GM12891 (cell line): ENCODE data around the gene GNG8.
A peak's percentile ranks its signal among the peaks of the same experiment; 100 is the strongest.

Experiments
- DNase-seq: peaks from one replicate; pipeline ENCODE4 v3.0.0; 2011; ENCODE audit warnings: low spot score; ENCODE audit not compliant: insufficient read length
- FAIRE-seq: peaks from 2 replicates; lab custom pipeline; 2011; peaks lifted over from hg19 to GRCh38; lab: Jason Lieb, UNC
- PAX5 ChIP-seq: IDR thresholded peaks from 2 replicates; pipeline ENCODE4 v1.6.1; 2011; ENCODE audit warnings: low read length, moderate library complexity, mild to moderate bottlenecking; ENCODE audit not compliant: insufficient read depth, severe bottlenecking
- POLR2A ChIP-seq: IDR thresholded peaks from 2 replicates; pipeline ENCODE4 v1.6.1; 2011; ENCODE audit warnings: low read depth, low read length, control low read depth
- POLR2AphosphoS5 ChIP-seq: IDR thresholded peaks from 2 replicates; pipeline ENCODE4 v1.6.1; 2011; ENCODE audit warnings: low read depth, low read length, control low read depth
- POU2F2 ChIP-seq: IDR thresholded peaks from 2 replicates; pipeline ENCODE4 v1.6.1; 2011; ENCODE audit warnings: low read depth, mild to moderate bottlenecking, control low read depth, low read length, moderate library complexity
- SPI1 ChIP-seq: IDR thresholded peaks from 2 replicates; pipeline ENCODE4 v1.6.1; 2011; ENCODE audit warnings: low read depth, low read length, control low read depth
- TAF1 ChIP-seq: IDR thresholded peaks from 2 replicates; pipeline ENCODE4 v1.6.1; 2011; ENCODE audit warnings: low read depth, low read length, control low read depth

The GNG8 gene

DNA sequence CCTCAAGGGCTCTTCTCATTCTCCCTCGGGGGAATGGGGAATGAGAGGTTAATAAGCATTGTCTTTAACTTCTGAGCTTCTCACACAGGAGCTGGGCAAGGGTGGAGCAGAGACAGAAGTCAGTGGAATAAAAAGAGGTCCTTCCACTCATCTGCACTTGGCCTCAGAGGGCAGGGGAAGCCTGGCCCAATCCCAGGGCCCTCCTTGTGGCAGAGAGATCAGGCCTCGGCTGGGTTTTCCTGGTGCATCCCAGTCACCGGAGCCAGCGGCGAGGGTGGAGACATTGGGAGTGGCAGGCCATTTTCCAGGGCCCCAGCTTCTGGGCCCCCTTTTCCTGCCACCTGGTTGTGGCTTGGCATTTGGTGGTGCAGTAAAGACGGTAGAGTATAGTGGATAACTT, 24.2 kb downstream of the GNG8 start:
- DNase-seq (peak; percentile 12), FAIRE-seq (no peak)
- TF ChIP-seq POLR2AphosphoS5 (no peak), TAF1 (no peak), PAX5 (no peak), POU2F2 (no peak), POLR2A (no peak), SPI1 (no peak)

DNA sequence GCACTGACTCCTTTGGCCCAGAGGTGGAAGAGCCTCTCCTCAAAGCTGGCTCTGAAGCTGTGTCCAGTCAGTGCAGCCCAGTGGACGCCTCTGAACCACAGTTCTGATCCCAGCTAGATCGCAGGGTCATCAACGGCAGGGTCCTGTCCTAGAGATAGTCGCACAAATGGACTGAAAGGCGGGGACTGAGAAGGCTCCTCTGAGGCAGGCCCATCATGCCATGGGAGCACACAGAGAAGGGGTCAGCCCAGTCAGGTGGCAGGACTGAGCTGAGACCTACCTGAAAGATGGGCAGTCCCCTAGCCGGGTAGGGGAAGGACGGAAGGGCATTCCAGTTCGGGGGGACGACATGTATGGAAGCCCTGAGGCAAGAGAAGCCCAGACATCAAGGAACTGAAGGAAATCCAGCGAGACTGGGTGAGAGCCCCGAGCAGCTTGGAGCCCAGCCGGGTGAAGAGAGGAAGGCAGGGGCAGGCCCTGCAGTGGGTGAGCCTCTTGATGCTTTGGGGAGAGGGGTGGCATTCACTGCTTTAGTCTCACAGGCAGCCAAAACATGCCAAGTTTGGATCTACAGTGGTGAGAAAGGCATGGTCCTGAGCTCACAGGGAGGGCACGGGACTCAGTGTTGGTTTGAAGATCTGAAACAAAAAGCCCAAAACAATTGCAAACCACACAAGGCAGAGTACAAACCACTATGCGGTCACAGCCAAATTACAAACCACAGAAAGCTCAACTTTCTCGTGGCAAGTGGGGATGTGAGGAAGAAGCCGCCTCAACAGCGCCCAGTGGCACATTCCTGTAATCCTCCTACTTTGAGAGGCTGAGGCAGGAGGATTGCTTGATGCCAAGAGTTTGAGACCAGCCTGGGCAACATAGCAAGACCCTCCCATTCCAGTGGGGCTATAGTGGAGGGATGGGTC, 24.9 kb downstream of the GNG8 start:
- TF ChIP-seq PAX5 (no peak), POLR2A (peak; percentile 28; the same call in 1 of the 2 replicates), POLR2AphosphoS5 (peak; percentile 72), TAF1 (no peak), POU2F2 (0 out of 2 replicates have a peak, but pooled peaks have one; percentile 58)
- DNase-seq (peak; percentile 27), FAIRE-seq (peak; percentile 97)

DNA sequence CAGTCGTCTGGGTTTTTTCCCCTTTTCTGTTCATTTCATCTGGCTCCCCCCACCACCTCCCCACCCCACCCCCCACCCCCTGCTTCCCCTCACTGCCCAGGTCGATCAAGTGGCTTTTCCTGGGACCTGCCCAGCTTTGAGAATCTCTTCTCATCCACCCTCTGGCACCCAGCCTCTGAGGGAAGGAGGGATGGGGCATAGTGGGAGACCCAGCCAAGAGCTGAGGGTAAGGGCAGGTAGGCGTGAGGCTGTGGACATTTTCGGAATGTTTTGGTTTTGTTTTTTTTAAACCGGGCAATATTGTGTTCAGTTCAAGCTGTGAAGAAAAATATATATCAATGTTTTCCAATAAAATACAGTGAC, 25.6 kb downstream of the GNG8 start:
- DNase-seq (no peak), FAIRE-seq (no peak)
- TF ChIP-seq POU2F2 (no peak), POLR2AphosphoS5 (no peak), POLR2A (no peak), TAF1 (no peak), SPI1 (no peak), PAX5 (no peak)

DNA sequence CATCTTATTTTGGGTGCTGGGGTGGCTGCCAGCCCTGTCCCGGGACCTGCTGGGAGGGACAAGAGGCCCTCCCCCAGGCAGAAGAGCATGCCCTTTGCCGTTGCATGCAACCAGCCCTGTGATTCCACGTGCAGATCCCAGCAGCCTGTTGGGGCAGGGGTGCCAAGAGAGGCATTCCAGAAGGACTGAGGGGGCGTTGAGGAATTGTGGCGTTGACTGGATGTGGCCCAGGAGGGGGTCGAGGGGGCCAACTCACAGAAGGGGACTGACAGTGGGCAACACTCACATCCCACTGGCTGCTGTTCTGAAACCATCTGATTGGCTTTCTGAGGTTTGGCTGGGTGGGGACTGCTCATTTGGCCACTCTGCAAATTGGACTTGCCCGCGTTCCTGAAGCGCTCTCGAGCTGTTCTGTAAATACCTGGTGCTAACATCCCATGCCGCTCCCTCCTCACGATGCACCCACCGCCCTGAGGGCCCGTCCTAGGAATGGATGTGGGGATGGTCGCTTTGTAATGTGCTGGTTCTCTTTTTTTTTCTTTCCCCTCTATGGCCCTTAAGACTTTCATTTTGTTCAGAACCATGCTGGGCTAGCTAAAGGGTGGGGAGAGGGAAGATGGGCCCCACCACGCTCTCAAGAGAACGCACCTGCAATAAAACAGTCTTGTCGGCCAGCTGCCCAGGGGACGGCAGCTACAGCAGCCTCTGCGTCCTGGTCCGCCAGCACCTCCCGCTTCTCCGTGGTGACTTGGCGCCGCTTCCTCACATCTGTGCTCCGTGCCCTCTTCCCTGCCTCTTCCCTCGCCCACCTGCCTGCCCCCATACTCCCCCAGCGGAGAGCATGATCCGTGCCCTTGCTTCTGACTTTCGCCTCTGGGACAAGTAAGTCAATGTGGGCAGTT, 26.2 kb downstream of the GNG8 start:
- DNase-seq (no peak), FAIRE-seq (no peak)
- peak; percentile 37 for TF ChIP-seq POLR2A
- TF ChIP-seq PAX5 = no peak
- TF ChIP-seq POLR2AphosphoS5 = peak; percentile 69
- TF ChIP-seq POU2F2 = no peak
- no peak for TF ChIP-seq TAF1
- no peak for TF ChIP-seq SPI1

DNA sequence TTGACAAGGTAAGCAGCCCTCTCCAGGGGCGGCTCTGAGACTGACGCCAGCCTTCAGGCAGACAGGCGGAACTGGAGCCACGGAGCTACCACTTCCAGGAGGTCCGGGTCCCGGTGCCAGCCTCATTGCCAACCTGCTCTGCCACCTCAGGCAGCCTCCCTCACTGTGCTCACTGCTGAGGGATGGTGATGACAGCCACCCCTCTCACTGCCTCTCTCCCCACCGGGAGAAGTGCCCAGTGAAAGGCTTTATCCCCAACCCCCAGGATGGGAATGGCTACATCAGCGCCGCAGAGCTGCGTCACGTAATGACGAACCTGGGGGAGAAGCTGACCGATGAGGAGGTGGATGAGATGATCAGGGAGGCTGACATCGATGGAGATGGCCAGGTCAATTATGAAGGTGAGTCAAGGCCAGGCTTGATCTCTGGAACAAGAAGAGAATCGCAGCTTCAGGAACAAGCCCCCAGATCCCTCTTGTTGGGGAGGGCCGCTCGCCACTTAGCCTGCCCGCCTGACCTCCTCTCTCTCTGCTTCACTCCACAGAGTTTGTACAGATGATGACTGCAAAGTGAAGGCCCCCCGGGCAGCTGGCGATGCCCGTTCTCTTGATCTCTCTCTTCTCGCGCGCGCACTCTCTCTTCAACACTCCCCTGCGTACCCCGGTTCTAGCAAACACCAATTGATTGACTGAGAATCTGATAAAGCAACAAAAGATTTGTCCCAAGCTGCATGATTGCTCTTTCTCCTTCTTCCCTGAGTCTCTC, 27.2 kb downstream of the GNG8 start:
- no peak for FAIRE-seq
- TF ChIP-seq POU2F2 (no peak), POLR2AphosphoS5 (no peak; the same call in 1 of the 2 replicates), SPI1 (no peak), TAF1 (no peak), PAX5 (no peak), POLR2A (no peak)
- no peak for DNase-seq

DNA sequence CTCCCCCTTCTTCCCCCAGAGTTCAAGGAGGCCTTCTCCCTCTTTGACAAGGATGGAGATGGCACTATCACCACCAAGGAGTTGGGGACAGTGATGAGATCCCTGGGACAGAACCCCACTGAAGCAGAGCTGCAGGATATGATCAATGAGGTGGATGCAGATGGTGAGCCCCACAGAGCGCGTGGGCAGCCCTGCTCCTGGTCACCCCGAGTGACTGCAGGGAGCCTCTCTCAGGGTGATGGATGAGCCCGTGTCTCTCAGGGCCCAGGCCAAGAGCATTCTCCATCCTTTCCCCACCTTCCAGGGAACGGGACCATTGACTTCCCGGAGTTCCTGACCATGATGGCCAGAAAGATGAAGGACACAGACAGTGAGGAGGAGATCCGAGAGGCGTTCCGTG, 27.8 kb downstream of the GNG8 start:
- no peak for FAIRE-seq
- no peak; the same call in 1 of the 2 replicates for TF ChIP-seq POLR2AphosphoS5
- TF ChIP-seq POU2F2 = no peak
- no peak for DNase-seq

DNA sequence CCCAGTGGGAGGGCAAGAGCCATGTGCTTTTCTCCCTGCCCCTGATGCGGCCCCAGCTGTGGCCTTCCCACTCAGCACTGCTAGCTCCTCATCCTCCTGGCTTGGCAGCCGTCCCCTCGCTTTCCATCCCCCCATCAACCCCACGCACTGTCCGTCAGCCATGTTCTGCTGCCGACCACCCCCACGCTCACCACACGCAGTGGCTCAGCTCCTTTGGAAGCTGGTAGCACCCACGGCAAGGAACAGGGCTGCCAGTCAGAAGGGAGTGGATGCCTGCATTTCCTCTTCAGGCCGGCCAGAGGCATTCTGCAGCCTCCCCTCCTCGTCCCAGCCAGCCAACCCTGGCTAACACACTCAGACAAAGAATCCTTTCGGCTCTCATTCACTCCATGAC, 28.6 kb downstream of the GNG8 start:
- FAIRE-seq = no peak
- DNase-seq = no peak
- TF ChIP-seq POU2F2 (no peak), POLR2AphosphoS5 (no peak), PAX5 (no peak), POLR2A (no peak), TAF1 (no peak), SPI1 (no peak)

DNA sequence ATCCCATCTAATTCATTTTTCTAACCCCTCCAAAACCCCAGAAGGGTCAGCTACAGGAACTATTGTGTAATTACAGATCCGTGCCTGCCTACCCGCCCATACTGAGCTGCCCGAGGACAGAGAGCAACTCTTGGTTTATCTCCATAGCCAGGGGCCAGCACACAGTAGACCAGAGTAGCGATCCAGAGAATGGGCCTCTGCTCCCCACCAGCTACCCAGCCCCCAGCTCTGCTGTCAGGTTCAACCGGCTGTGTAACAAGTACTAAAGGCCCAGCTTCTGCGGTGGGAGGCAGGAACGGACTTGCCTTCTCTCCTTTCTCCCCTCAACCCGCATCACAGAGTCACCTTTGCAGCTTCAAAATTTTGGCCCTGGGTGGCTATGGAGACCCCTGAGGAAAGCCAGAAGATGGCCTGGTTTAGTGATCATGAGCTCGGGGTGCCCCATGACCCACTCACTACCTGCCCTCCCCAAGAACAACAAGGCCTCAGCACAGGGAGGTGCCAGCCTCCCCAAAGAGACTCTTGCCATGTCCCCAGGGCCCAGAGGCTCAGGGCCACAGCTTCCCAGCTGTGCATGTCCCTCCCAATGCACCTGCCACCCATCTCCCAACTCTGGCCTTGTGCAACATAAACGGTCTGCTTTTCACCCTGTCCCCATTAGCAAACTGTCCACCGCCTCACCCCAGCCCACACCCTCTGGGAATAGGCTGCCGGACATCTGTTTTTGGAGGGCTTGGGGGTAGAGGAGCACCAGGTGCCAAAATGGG, 29.1 kb downstream of the GNG8 start:
- TF ChIP-seq POLR2AphosphoS5 (no peak), TAF1 (no peak), POLR2A (no peak), SPI1 (no peak), PAX5 (no peak), POU2F2 (no peak)

DNA sequence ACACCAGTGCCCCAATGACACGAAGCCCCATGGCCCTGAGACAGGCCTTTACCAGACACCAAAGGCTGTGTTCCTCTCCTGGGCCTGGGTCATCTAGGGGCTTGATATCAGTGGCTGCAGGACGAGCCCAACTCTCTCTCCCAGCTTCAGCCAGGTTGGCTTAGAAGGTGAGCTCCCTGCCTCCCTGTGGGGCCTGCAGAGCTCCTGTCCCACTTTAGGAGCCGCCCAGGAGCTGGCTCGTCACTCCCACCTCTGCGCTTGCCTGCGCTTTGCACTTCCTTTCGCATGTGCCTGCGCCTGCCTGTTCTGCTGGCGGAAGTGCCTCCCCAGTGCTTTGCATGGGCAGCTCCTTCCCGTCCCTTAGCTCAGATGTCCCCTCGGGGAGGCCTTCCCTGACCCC, 30.0 kb downstream of the GNG8 start:
- DNase-seq = no peak
- no peak for FAIRE-seq

More for the DNA sequence above, 29.1 kb downstream of the GNG8 start:
- FAIRE-seq (no peak), DNase-seq (no peak)

More for the DNA sequence above, 30.0 kb downstream of the GNG8 start:
- TF ChIP-seq POLR2AphosphoS5 (no peak), POLR2A (no peak), PAX5 (no peak), SPI1 (no peak), TAF1 (no peak), POU2F2 (no peak)
